ENCODE data around the gene PLA2G4D.

PLA2G4D gene

GRCh38 chr15:42080919-42081830 is 13.2 kb downstream of the PLA2G4D start:
- TF ChIP-seq, protein P1, sequence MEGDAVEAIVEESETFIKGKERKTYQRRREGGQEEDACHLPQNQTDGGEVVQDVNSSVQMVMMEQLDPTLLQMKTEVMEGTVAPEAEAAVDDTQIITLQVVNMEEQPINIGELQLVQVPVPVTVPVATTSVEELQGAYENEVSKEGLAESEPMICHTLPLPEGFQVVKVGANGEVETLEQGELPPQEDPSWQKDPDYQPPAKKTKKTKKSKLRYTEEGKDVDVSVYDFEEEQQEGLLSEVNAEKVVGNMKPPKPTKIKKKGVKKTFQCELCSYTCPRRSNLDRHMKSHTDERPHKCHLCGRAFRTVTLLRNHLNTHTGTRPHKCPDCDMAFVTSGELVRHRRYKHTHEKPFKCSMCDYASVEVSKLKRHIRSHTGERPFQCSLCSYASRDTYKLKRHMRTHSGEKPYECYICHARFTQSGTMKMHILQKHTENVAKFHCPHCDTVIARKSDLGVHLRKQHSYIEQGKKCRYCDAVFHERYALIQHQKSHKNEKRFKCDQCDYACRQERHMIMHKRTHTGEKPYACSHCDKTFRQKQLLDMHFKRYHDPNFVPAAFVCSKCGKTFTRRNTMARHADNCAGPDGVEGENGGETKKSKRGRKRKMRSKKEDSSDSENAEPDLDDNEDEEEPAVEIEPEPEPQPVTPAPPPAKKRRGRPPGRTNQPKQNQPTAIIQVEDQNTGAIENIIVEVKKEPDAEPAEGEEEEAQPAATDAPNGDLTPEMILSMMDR (IDR thresholded peaks at IDR 0.05; ENCODE audit: low read length): no peak
- TF ChIP-seq EZH2 (IDR thresholded peaks at IDR 0.05; ENCODE audit: borderline replicate concordance, low read length): no peak
- Histone ChIP-seq H3K27me3 (ENCODE audit: insufficient read depth, low read length) (no peaks in the 10 kb centered on the region), H3K27ac (ENCODE audit: low read depth, low read length, poor library complexity, severe bottlenecking) (no peak overlapping the region), H3K9me2 (ENCODE audit: low read depth, low read length) (no peaks in the 10 kb centered on the region), H3K4me2 (ENCODE audit: low read length) (no peak overlapping the region), H4K20me1 (ENCODE audit: insufficient read depth, low read length) (no peaks in the 10 kb centered on the region), H3K36me3 (ENCODE audit: insufficient read depth, low read length) (no peaks in the 10 kb centered on the region), H3F3A (ENCODE audit: insufficient read depth, low read length) (no peaks in the 10 kb centered on the region), H3K4me3 (ENCODE audit: low read depth, low read length, poor library complexity, severe bottlenecking) (no peak overlapping the region), H3K4me1 (ENCODE audit: insufficient read depth, low read length, severe bottlenecking) (no peaks in the 10 kb centered on the region), H3K9ac (ENCODE audit: low read length) (no peak overlapping the region), H3K79me2 (ENCODE audit: insufficient read depth, low read length) (no peaks in the 10 kb centered on the region), H3K9me3 (ENCODE audit: low read length) (no peaks in the 10 kb centered on the region), H2AFZ (ENCODE audit: low read length) (no peak overlapping the region)

- H3K79me2 ChIP-seq (ENCODE audit: insufficient read depth, low read length): no peaks in the 10 kb centered on the region
- no peaks in the 10 kb centered on the region for H4K20me1 ChIP-seq (ENCODE audit: insufficient read depth, low read length)
- H3K9me2 ChIP-seq (ENCODE audit: low read depth, low read length): no peaks in the 10 kb centered on the region
- no peaks in the 10 kb centered on the region for H3K9me3 ChIP-seq (ENCODE audit: low read length)
- H3K9ac ChIP-seq (ENCODE audit: low read length): no peak overlapping the region
- no peaks in the 10 kb centered on the region for H3K36me3 ChIP-seq (ENCODE audit: insufficient read depth, low read length)
- no peak overlapping the region for H3K27ac ChIP-seq (ENCODE audit: low read depth, low read length, poor library complexity, severe bottlenecking)
- no peak overlapping the region for H3K4me3 ChIP-seq (ENCODE audit: low read depth, low read length, poor library complexity, severe bottlenecking)
- TF ChIP-seq EZH2 (IDR thresholded peaks at IDR 0.05; ENCODE audit: borderline replicate concordance, low read length): no peak
- TF ChIP-seq, protein P1 (IDR thresholded peaks at IDR 0.05; ENCODE audit: low read length): no peak
- H3F3A ChIP-seq (ENCODE audit: insufficient read depth, low read length): no peaks in the 10 kb centered on the region
- H3K4me1 ChIP-seq (ENCODE audit: insufficient read depth, low read length, severe bottlenecking): no peaks in the 10 kb centered on the region
- H3K27me3 ChIP-seq (ENCODE audit: insufficient read depth, low read length): no peaks in the 10 kb centered on the region
- no peak overlapping the region for H2AFZ ChIP-seq (ENCODE audit: low read length)
- no peak overlapping the region for H3K4me2 ChIP-seq (ENCODE audit: low read length)
These were observed 14.0 kb downstream of the PLA2G4D start for GRCh38 chr15:42080186-42080918.

- Histone ChIP-seq H3K9ac (ENCODE audit: low read length) (no peak overlapping the region), H3K27me3 (ENCODE audit: insufficient read depth, low read length) (no peaks in the 10 kb centered on the region), H3K9me2 (ENCODE audit: low read depth, low read length) (no peaks in the 10 kb centered on the region), H3K4me2 (ENCODE audit: low read length) (no peak overlapping the region), H3K36me3 (ENCODE audit: insufficient read depth, low read length) (no peaks in the 10 kb centered on the region), H3K27ac (ENCODE audit: low read depth, low read length, poor library complexity, severe bottlenecking) (no peak overlapping the region), H3F3A (ENCODE audit: insufficient read depth, low read length) (no peaks in the 10 kb centered on the region), H3K79me2 (ENCODE audit: insufficient read depth, low read length) (no peaks in the 10 kb centered on the region), H3K4me3 (ENCODE audit: low read depth, low read length, poor library complexity, severe bottlenecking) (no peak overlapping the region), H3K4me1 (ENCODE audit: insufficient read depth, low read length, severe bottlenecking) (no peaks in the 10 kb centered on the region), H2AFZ (ENCODE audit: low read length) (no peak overlapping the region), H3K9me3 (ENCODE audit: low read length) (no peaks in the 10 kb centered on the region), H4K20me1 (ENCODE audit: insufficient read depth, low read length) (no peaks in the 10 kb centered on the region)
- TF ChIP-seq EZH2 (IDR thresholded peaks at IDR 0.05; ENCODE audit: borderline replicate concordance, low read length): no peak
- TF ChIP-seq, protein P1 (IDR thresholded peaks at IDR 0.05; ENCODE audit: low read length): no peak
These were observed 14.9 kb downstream of the PLA2G4D start for GRCh38 chr15:42079401-42079908.
